Natural killer cell treated with Interleukin-12 subunit alpha and Interleukin-12 subunit beta and Interleukin-15 and Interleukin-18, amount 100 ng/mL, for 72 hours (primary cell): ENCODE measurements around the gene ZIC3. TPM values are rescaled to one million over a fixed set of nuclear protein-coding genes. Genes with fewer than 3 reads are reported as not detected.

Source experiments
- ATAC-seq, 2 donors: fragments of 150-1000 bp; cut with Tn5 transposase in 1 of 2; sonication (Bioruptor Pico), chemical (Tn5 transposase) in 1 of 2; 2 replicates each; pipeline ENCODE4 v1.10.0; 2021
- DNase-seq: peaks from one replicate; pipeline ENCODE4 v3.0.0; 2022; ENCODE audit warnings: low spot score
- H3K27ac Mint-ChIP-seq, 2 donors: 1 replicate in 1 of 2; 2 replicates in 1 of 2; pipeline ENCODE4 v1.8.0; 2022; ENCODE audit warnings: mixed read lengths in 2 of 2, mild to moderate bottlenecking in 1 of 2, moderate library complexity in 1 of 2
- H3K27me3 Mint-ChIP-seq, 2 donors: 1 replicate in 1 of 2; 2 replicates in 1 of 2; pipeline ENCODE4 v1.8.0; 2022; ENCODE audit warnings: mixed read lengths in 2 of 2
- H3K36me3 Mint-ChIP-seq: one replicate; pipeline ENCODE4 v1.8.0; 2022; ENCODE audit warnings: mixed read lengths
- H3K4me1 Mint-ChIP-seq, 2 donors: 1 replicate in 1 of 2; 2 replicates in 1 of 2; pipeline ENCODE4 v1.8.0; 2022; ENCODE audit warnings: low read depth in 2 of 2, mixed read lengths in 2 of 2, mild to moderate bottlenecking in 1 of 2
- H3K4me3 Mint-ChIP-seq: one replicate; pipeline ENCODE4 v1.8.0; 2022; ENCODE audit warnings: mixed read lengths
- H3K9me3 Mint-ChIP-seq: 2 replicates; pipeline ENCODE4 v1.8.0; 2022; ENCODE audit warnings: mixed read lengths
- total RNA-seq, 2 donors: library from RNA; stranded (reverse); gene quantifications; one replicate each; pipeline ENCODE4 v1.2.3, GENCODE V29; 2022

Gene ZIC3
- total RNA-seq, 2 donors from 2014 or later: not detected

DNA sequence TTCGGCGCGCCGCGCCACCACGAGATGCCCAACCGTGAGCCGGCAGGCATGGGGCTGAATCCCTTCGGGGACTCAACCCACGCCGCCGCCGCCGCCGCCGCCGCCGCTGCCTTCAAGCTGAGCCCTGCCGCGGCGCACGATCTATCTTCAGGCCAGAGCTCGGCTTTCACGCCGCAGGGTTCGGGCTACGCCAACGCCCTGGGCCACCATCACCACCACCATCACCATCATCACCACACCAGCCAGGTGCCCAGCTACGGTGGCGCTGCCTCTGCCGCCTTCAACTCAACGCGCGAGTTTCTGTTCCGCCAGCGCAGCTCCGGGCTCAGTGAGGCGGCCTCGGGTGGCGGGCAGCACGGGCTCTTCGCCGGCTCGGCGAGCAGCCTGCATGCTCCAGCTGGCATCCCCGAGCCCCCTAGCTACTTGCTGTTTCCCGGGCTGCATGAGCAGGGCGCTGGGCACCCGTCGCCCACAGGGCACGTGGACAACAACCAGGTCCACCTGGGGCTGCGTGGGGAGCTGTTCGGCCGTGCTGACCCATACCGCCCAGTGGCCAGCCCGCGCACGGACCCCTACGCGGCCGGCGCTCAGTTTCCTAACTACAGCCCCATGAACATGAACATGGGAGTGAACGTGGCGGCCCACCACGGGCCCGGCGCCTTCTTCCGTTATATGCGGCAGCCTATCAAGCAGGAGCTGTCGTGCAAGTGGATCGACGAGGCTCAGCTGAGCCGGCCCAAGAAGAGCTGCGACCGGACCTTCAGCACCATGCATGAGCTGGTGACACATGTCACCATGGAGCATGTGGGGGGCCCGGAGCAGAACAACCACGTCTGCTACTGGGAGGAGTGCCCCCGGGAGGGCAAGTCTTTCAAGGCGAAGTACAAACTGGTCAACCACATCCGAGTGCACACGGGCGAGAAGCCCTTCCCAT, 1.1 kb downstream of the ZIC3 start:
- peaks cover 7% of the 10 kb centered on the region for H3K36me3 Mint-ChIP-seq
- DNase-seq: no peak
- H3K27me3 Mint-ChIP-seq: peaks cover 31 to 43% of the 10 kb centered on the region in 2 donors
- peaks cover 0 to 7% of the 10 kb centered on the region in 2 donors for H3K4me1 Mint-ChIP-seq
- ATAC-seq: no peak
- H3K9me3 Mint-ChIP-seq: no peaks in the 10 kb centered on the region
- H3K27ac Mint-ChIP-seq: no peak overlapping the region
- no peak overlapping the region for H3K4me3 Mint-ChIP-seq

DNA sequence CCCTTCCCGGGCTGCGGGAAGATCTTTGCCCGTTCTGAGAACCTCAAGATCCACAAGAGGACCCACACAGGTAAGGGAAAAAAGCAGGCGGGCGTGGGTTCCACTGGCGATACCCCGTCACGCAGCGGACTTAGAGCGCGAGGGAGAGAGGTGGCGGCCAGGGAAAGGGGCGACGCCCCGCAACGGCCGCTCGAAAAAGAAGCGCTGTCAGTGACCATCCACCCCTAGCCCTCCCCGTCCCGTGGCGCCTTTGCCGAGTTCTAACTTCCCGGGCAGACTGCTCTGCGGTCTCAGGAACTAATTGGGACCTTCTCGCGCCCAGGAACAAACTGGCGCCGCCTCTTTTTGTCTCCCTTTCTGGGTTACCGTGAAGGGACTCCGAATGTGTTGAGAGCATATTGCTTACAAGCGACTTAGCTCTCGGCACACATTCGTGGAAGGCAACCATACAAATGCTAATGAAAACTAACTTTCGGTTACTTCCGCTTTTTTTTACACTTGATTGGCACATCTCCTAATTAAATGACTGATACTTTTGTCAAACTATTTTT, 1.8 kb downstream of the ZIC3 start:
- Mint-ChIP-seq H3K36me3 (peaks cover 7% of the 10 kb centered on the region), H3K27me3 (peaks cover 37 to 43% of the 10 kb centered on the region in 2 donors), H3K9me3 (no peaks in the 10 kb centered on the region), H3K27ac (no peak overlapping the region), H3K4me3 (peak overlapping the region; percentile 22), H3K4me1 (peaks cover 0 to 7% of the 10 kb centered on the region in 2 donors)
- ATAC-seq (no peak), DNase-seq (no peak)

DNA sequence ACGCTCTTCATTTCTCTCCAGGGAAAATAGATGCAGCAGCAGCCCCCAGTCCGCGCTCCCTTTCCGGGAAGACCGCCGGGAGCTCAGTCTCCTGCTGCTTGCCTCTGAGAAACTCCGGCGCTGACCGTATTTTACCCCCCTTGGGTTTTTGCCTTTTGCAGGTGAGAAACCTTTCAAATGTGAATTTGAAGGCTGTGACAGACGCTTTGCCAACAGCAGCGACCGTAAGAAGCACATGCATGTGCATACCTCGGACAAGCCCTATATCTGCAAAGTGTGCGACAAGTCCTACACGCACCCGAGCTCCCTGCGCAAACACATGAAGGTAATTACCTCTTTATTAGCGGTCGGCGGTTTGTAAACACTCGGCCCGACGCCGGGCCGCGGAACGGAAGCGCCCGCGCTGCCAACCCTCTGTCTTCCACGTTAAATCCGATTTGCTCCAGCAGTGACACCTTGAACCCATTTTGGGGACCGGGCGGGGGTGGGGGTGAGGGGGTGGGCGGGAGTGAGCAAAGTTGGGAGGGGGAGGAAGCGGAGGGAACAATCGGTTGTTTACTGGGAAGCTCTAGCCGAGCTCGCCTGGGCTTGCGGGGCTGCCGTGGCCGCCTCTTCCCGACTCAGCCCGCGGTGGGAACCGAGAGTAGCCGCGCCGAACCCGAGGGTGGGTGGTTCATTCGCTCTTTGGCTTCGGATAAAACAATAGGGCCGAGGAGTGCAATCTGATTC, 3.0 kb downstream of the ZIC3 start:
- Mint-ChIP-seq H3K27ac (no peak overlapping the region), H3K36me3 (peaks cover 7% of the 10 kb centered on the region), H3K9me3 (no peaks in the 10 kb centered on the region), H3K27me3 (peaks cover 37 to 39% of the 10 kb centered on the region in 2 donors), H3K4me3 (no peak overlapping the region), H3K4me1 (peaks cover 0 to 7% of the 10 kb centered on the region in 2 donors)
- ATAC-seq (no peak), DNase-seq (no peak)

DNA sequence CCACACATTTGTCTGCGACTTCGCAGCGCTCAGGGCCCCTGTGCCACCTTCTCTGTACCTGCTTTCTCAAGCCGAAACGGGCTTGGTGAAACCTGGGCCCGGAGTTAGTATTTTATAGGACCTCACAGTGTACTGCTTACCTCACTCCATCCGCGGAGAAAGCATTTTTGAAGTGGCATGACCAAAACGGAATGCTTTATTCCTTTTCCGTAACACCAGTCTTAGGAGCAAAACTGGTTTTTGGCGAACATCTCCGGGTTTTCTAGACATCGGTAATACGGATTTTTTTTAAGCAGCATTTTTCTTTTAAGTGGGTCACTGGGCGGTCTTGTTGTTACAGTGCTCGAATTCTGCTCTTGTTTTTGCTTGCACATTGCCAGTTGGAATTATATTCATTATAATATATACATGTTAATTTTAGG, 3.6 kb downstream of the ZIC3 start:
- H3K36me3 Mint-ChIP-seq: peaks cover 7% of the 10 kb centered on the region
- H3K9me3 Mint-ChIP-seq: no peaks in the 10 kb centered on the region
- H3K4me1 Mint-ChIP-seq: peaks cover 0 to 7% of the 10 kb centered on the region in 2 donors
- DNase-seq: no peak
- H3K27me3 Mint-ChIP-seq: peaks cover 36 to 37% of the 10 kb centered on the region in 2 donors
- H3K4me3 Mint-ChIP-seq: no peak overlapping the region
- no peak for ATAC-seq
- H3K27ac Mint-ChIP-seq: no peak overlapping the region

DNA sequence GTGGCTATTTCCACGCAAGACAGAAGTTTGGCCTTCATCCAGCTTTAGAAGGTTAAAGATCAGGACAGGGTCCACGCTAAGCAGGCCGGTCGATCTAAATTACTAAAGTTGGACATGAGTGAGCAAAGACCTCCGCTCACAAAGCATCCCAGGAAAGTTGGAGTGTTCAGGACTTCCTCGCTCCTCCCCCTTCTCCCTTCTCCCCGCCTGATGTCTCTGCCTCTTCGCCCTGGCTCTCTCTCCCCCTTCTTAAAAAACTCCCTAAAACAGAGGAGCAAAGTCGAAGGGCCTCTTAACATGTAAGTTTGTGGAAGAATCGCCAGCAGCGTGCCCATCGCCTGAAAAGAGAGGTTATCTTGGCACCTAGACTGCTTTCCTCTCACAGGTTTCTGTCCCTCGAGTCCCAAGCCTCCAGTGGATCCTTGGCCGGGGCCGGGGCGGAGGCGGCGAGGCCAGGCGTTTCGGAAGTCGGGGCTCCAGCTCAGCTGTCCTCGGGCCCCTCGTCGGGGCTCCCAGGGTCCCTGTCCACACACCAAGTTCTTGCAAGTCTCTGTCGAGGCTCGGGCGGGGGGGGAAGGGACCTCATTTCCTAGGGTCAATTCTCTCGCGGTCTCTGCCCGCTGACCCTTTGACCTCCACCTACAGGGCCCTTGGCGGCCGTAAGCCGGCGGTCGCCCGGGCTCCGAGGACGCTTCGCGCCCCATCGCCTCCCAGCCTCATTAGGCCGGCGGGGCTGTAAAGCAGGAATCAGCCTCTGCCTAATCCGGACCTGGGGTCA, 7.6 kb downstream of the ZIC3 start:
- no peaks in the 10 kb centered on the region for H3K36me3 Mint-ChIP-seq
- no peak for ATAC-seq
- no peaks in the 10 kb centered on the region for H3K9me3 Mint-ChIP-seq
- H3K4me3 Mint-ChIP-seq: no peak overlapping the region
- no peak overlapping the region for H3K27ac Mint-ChIP-seq
- DNase-seq: no peak
- peaks cover 28 to 30% of the 10 kb centered on the region in 2 donors for H3K27me3 Mint-ChIP-seq
- H3K4me1 Mint-ChIP-seq: no peaks in the 10 kb centered on the region

DNA sequence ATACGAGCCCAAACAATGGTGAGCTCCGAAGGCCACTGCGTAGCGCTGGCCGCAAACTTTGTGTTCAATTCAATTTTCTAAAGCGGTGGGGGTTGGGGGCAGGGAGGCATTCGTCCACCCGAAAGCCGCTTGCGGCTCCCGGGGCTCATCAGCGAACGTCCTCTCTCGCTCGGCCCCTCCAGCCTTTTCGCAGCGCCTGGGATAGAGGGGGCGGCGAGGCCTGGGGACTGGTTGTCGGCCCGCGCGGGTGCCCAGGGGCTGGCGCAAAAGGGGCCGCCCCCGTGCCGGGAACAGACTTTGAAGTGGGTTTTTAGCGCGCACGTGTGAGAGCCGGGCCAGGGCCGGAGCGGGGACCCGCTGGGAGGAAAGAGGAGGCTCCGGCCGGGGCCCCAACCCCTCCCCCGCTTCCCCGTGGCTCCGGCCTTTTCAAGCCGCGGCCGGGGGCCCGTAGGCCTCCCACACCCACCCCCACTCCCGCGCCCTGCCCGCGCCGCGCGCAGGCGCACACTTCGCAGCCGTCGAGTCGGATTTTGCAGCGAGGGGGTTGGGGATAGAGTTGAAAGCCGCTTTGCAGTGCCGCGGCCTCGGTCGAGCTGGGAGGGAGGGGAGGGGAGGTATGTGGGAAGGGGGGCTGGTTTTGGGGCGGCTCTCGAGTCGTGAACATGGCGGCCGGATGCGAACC, 8.3 kb downstream of the ZIC3 start:
- DNase-seq (no peak), ATAC-seq (no peak)
- Mint-ChIP-seq H3K4me3 (no peak overlapping the region), H3K27ac (no peak overlapping the region), H3K9me3 (no peaks in the 10 kb centered on the region), H3K36me3 (no peaks in the 10 kb centered on the region), H3K4me1 (no peaks in the 10 kb centered on the region), H3K27me3 (peaks cover 22 to 28% of the 10 kb centered on the region in 2 donors)

DNA sequence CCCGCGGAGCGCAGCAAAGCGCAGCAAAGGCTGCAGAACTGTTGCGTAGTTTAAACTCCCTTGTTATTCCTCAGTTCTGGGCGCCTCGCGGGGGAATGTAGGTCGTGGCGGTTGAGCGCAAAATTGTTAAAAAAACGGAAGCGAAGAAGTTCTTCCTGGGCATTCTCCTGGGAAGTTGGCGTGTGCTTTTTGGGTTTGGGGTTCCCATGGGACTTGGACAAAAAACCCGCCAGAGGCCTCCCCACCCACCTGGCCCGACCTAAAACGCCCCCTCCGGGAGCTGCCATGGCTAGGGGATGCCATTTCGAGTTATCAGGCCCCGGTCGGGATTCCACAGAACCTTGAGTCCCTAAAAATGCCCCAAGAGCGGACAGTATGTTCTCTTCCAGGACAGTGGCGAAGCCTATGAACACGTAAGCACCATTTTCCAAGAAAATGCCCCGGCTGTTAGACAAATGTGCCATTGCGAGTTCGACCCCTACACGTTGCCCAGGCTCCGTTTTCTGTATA, 8.9 kb downstream of the ZIC3 start:
- Mint-ChIP-seq H3K4me3 (no peak overlapping the region), H3K4me1 (no peaks in the 10 kb centered on the region), H3K27ac (no peak overlapping the region), H3K9me3 (no peaks in the 10 kb centered on the region), H3K36me3 (no peaks in the 10 kb centered on the region), H3K27me3 (peaks cover 18 to 27% of the 10 kb centered on the region in 2 donors)
- ATAC-seq (no peak), DNase-seq (no peak)

DNA sequence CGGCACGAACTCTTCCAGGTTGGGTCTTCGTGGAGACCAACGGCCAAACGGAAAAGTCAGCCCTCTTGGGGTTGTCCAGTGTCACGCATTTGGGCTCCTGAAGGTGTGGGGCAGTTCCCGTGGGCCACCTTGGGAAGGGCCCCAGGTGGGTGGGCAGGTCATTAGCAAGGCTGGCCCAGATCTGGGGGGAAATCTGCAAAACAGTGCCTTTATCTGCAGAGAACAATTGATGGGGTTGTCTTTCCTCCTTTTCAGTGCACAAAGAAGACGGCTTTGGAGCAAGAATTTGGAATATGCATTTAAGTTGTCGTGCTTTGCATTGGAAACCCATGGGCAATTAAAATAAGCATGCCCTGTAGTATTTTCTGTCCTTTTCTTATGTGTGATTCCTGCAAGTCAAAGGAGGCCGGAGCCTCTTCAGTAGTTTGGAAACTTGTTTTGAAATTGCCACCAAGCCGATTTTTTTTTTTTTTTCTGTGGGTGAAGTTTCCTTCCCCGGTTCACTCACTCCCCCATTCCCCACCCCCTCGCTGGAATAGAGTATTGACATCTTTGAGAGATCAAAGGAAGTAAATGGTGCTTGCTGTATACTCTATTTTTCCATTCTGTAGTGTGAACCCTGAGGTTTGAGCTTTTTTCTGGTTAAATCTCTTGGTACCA, 9.8 kb downstream of the ZIC3 start:
- Mint-ChIP-seq H3K4me1 (no peaks in the 10 kb centered on the region), H3K4me3 (no peak overlapping the region), H3K9me3 (no peaks in the 10 kb centered on the region), H3K27ac (no peak overlapping the region), H3K27me3 (peaks cover 11 to 22% of the 10 kb centered on the region in 2 donors), H3K36me3 (no peaks in the 10 kb centered on the region)
- no peak for ATAC-seq
- DNase-seq: no peak

DNA sequence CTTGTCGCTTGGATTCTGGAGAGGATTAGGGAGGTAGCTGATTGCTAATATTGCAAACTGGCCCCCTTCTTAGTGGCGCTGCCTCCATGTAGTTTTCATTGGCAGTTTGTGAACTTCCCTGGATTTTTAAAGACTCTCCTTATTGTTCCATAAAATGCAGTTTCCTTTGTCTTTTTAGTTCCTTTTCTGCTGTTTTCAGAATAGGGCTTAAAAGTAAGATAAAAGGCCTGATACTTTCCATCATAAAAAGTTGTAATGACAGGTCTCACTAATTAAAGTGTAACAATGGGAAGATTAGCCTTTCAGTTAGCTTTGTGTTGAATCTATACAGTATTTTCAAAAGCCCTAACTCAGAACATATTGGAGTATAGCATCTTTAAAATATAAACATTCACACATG, 21.2 kb downstream of the ZIC3 start:
- Mint-ChIP-seq H3K27me3 (peaks cover 10 to 12% of the 10 kb centered on the region in 2 donors), H3K36me3 (no peaks in the 10 kb centered on the region), H3K27ac (no peak overlapping the region), H3K4me1 (no peaks in the 10 kb centered on the region), H3K9me3 (no peaks in the 10 kb centered on the region), H3K4me3 (no peak overlapping the region)
- DNase-seq (no peak), ATAC-seq (no peak)

DNA sequence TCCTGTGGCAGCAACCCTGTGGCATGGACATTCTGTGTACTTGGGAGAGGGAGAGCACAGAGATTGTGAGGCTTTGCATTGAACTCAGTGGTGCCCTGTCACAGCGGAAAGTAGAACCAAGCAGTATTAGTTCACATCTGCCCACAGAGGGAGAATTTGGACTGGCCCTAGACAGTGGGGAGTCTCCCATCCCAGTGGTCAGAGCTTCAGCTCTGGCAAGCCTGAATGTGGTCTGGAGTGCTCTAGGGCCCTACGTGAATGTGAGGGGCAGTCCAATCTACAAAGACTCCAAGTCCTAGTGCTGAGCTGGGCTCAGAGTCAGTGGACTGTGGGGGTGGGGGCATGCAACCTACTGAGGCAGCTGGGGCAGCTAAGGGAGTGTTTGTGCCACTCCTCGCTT, 34.8 kb downstream of the ZIC3 start:
- Mint-ChIP-seq H3K27me3 (peaks cover 0 to 7% of the 10 kb centered on the region in 2 donors), H3K4me3 (no peak overlapping the region), H3K9me3 (no peaks in the 10 kb centered on the region), H3K27ac (no peak overlapping the region), H3K36me3 (no peaks in the 10 kb centered on the region), H3K4me1 (no peaks in the 10 kb centered on the region)
- DNase-seq (no peak), ATAC-seq (no peak)
